ENCODE results near the gene SRXN1. TPM values are rescaled to one million over a fixed set of nuclear protein-coding genes. Genes with fewer than 3 reads are reported as not detected.
A peak's percentile ranks its signal among the peaks of the same experiment; 100 is the strongest.

Gene SRXN1
- total and polyA plus RNA-seq, 4 donors = 12.5 to 20.2 (median 18.1) TPM

DNA sequence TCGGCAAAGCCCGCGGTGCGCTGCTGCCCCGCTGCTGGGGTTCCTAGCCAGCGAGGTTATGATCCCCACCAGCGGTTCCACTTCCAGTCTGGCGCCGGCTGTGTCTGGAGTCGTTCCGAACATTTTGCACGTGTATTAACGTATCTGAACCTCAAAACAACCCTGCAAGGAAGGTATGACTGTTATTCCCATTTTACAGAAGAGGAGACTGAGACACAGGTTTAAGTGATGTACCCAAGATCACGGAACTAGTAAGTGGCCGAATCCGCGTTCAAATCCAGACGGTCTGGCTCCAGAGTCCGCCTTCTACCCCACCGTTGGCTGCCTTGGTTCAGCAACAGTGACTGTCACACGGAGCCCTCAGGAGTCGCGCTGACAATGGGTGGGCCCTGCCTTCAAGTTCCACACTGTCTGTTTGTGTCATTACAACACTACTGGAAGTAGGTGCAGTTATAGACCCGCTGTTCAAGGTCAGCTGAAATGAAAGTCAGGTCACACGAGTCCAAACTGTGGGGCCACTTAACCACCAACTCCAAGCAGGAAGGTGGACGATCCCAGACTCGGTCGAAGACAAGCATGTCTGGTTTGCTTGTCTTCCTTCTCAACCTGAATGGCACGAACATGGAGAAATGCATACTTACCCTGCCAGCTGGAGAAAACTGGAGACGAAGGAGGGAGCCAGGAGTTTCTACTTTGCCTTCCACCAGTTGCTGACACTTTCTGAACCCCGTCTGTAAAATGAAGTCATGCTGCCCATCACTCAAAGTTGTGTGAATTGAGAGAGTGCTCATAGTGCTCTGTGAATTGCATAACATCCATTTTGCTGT lies 803 bp upstream of the SRXN1 start:
- Histone ChIP-seq H3K4me3 (ENCODE audit: low read length in 2 of 2) (peak overlapping the region; percentile 4 to 7), H3K9me3 (ENCODE audit: control insufficient read depth, low read length) (no peaks in the 10 kb centered on the region), H3K4me1 (ENCODE audit: control insufficient read depth in 1 of 2, insufficient read depth in 2 of 2, low read length in 2 of 2) (no peaks in the 10 kb centered on the region), H3K27ac (ENCODE audit: low read depth in 1 of 2, low read length in 2 of 2) (no peak overlapping the region), H3K36me3 (ENCODE audit: control insufficient read depth in 1 of 2, insufficient read depth in 2 of 2, low read length in 1 of 2) (peaks cover 0 to 2% of the 10 kb centered on the region in 2 donors), H3K27me3 (ENCODE audit: control insufficient read depth in 1 of 2, insufficient read depth in 2 of 2, low read length in 1 of 2) (no peaks in the 10 kb centered on the region)
- DNase-seq (no peak), ATAC-seq (ENCODE audit: low FRiP score) (no peak)
- intact Hi-C loops (cut with DNase I) = loop anchor here (5.0 to 10.0 kb wide), 4 partner anchors 109 to 247 kb away; partner anchors contain the start of genes CSNK2A1 (in 2 of the 2) and RBCK1 (in 1 of the 2)
- 11 to 16% methylated on average over 27 to 31 of the region's 31 CpGs for WGBS, 2 donors

GRCh38 chr20:652615-653109 lies 338 bp downstream of the SRXN1 start:
- Histone ChIP-seq H3K4me3 (ENCODE audit: low read length in 2 of 2) (peak overlapping the region; percentile 22 to 67), H3K27me3 (ENCODE audit: control insufficient read depth in 1 of 2, insufficient read depth in 2 of 2, low read length in 1 of 2) (no peaks in the 10 kb centered on the region), H3K27ac (ENCODE audit: low read depth in 1 of 2, low read length in 2 of 2) (peak overlapping the region; percentile 6 to 20), H3K36me3 (ENCODE audit: control insufficient read depth in 1 of 2, insufficient read depth in 2 of 2, low read length in 1 of 2) (peaks cover 3 to 11% of the 10 kb centered on the region in 2 donors), H3K9me3 (ENCODE audit: control insufficient read depth, low read length) (no peaks in the 10 kb centered on the region), H3K4me1 (ENCODE audit: control insufficient read depth in 1 of 2, insufficient read depth in 2 of 2, low read length in 2 of 2) (no peaks in the 10 kb centered on the region)
- WGBS, 2 donors = 0 to 2% methylated on average over 36 of the region's 36 CpGs
- DNase-seq = peak in 1 of 2 donors; percentile 70
- intact Hi-C loops (cut with DNase I) = loop anchor here (5.0 to 10.0 kb wide), 4 partner anchors 108 to 245 kb away; partner anchors contain the start of genes CSNK2A1 (in 2 of the 2) and RBCK1 (in 1 of the 2)
- no peak for ATAC-seq (ENCODE audit: low FRiP score)

GRCh38 chr20:651713-652614 lies 1.0 kb downstream of the SRXN1 start:
- no peak for DNase-seq
- ATAC-seq (ENCODE audit: low FRiP score) = no peak
- H3K27me3 ChIP-seq (ENCODE audit: control insufficient read depth in 1 of 2, insufficient read depth in 2 of 2, low read length in 1 of 2) = no peaks in the 10 kb centered on the region
- H3K27ac ChIP-seq (ENCODE audit: low read depth in 1 of 2, low read length in 2 of 2) = peak overlapping the region in 1 of 2 donors; percentile 20
- intact Hi-C loops (cut with DNase I) = loop anchor here (5.0 to 10.0 kb wide), 4 partner anchors 107 to 245 kb away; partner anchors contain the start of genes CSNK2A1 (in 2 of the 2) and RBCK1 (in 1 of the 2)
- peak overlapping the region; percentile 22 to 67 for H3K4me3 ChIP-seq (ENCODE audit: low read length in 2 of 2)
- no peaks in the 10 kb centered on the region for H3K4me1 ChIP-seq (ENCODE audit: control insufficient read depth in 1 of 2, insufficient read depth in 2 of 2, low read length in 2 of 2)
- peaks cover 2% of the 10 kb centered on the region for H3K9me3 ChIP-seq (ENCODE audit: control insufficient read depth, low read length)
- peaks cover 8 to 14% of the 10 kb centered on the region in 2 donors for H3K36me3 ChIP-seq (ENCODE audit: control insufficient read depth in 1 of 2, insufficient read depth in 2 of 2, low read length in 1 of 2)
- WGBS, 2 donors = 61 to 68% methylated on average over 20 of the region's 20 CpGs

DNA sequence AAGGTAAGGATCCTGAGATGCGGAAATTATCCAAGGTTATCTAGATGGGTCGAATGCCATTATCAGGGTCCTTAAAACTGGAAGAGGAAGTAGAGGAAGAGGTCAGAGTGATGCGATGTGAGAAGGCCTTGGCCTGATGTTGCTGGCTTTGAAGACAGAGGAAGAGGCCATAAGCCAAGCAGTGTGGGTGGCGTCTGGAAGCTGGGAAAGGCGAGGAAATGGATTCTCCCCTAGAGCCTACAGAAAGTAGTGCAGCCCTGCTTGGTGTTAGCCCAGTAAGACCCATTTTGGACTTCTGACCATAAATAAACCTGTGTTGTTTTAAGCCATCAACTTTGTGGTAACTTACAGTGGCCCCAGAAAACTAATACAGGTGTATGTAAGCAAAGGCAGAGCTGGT lies 2.0 kb downstream of the SRXN1 start:
- peaks cover 2% of the 10 kb centered on the region for H3K9me3 ChIP-seq (ENCODE audit: control insufficient read depth, low read length)
- ATAC-seq (ENCODE audit: low FRiP score) = no peak
- intact Hi-C loops (cut with DNase I) = loop anchor here (5.0 to 10.0 kb wide), 4 partner anchors 106 to 244 kb away; partner anchors contain the start of genes CSNK2A1 (in 2 of the 2) and RBCK1 (in 1 of the 2)
- no peaks in the 10 kb centered on the region for H3K27me3 ChIP-seq (ENCODE audit: control insufficient read depth in 1 of 2, insufficient read depth in 2 of 2, low read length in 1 of 2)
- DNase-seq = no peak
- no peaks in the 10 kb centered on the region for H3K4me1 ChIP-seq (ENCODE audit: control insufficient read depth in 1 of 2, insufficient read depth in 2 of 2, low read length in 2 of 2)
- H3K27ac ChIP-seq (ENCODE audit: low read depth in 1 of 2, low read length in 2 of 2) = no peak overlapping the region
- H3K36me3 ChIP-seq (ENCODE audit: control insufficient read depth in 1 of 2, insufficient read depth in 2 of 2, low read length in 1 of 2) = peaks cover 8 to 14% of the 10 kb centered on the region in 2 donors
- 86 to 87% methylated on average over 5 of the region's 5 CpGs for WGBS, 2 donors
- no peak overlapping the region for H3K4me3 ChIP-seq (ENCODE audit: low read length in 2 of 2)

DNA sequence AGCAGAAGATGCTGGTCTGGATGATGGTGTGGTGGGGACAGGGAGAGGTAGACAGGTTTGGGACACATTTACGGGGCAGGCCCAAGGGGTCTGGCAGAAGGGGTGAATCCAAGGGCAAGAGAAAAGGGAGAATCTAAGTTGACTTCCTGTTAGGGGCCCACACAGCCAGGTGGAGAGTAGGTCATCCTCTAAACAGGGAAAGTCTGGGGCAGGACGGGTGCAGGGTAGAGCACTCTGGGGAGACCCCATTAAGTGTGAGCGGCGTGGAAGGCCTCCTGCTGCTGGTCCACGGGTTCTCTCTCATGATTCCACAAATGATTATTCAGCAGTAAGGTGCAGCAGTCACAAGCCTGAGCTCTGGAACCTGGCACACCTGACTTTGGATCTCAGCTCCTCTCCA lies 2.7 kb downstream of the SRXN1 start:
- Histone ChIP-seq H3K4me1 (ENCODE audit: control insufficient read depth in 1 of 2, insufficient read depth in 2 of 2, low read length in 2 of 2) (no peaks in the 10 kb centered on the region), H3K9me3 (ENCODE audit: control insufficient read depth, low read length) (peaks cover 2% of the 10 kb centered on the region), H3K36me3 (ENCODE audit: control insufficient read depth in 1 of 2, insufficient read depth in 2 of 2, low read length in 1 of 2) (peaks cover 8 to 14% of the 10 kb centered on the region in 2 donors), H3K4me3 (ENCODE audit: low read length in 2 of 2) (no peak overlapping the region), H3K27me3 (ENCODE audit: control insufficient read depth in 1 of 2, insufficient read depth in 2 of 2, low read length in 1 of 2) (no peaks in the 10 kb centered on the region), H3K27ac (ENCODE audit: low read depth in 1 of 2, low read length in 2 of 2) (no peak overlapping the region)
- intact Hi-C loops (cut with DNase I) = loop anchor here (5.0 to 10.0 kb wide), 4 partner anchors 105 to 243 kb away; partner anchors contain the start of genes CSNK2A1 (in 2 of the 2) and RBCK1 (in 1 of the 2)
- WGBS, 2 donors = 93 to 95% methylated on average over 5 of the region's 5 CpGs
- DNase-seq (peak in 1 of 2 donors; percentile 52), ATAC-seq (ENCODE audit: low FRiP score) (no peak)

DNA sequence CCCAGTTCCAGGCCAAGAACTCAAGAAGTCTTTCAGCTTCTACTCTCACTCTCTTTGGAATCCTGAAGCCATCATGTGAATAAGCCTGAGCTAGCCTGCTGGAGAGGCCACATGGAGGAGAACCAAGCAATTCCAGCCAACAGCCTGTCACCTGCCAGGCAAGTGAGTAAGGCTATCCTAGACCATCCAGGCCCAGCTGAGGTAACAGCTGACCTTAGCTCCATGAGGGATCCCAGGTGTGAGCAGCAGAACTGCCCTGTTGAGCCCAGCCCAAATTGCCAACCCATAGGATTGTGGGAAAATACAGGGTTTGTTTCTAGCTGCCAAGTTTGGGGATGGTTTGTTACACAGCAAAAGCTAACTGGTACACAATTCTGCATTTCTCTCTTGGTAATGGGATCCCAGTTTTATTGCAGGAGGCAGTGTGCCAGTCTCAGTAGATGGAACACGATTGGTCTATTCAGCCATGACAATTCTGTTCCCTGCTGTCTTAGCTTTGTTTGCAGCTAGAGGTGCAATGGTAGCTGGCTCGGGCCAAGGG lies 5.5 kb downstream of the SRXN1 start:
- ATAC-seq (ENCODE audit: low FRiP score) (no peak), DNase-seq (peak in 1 of 2 donors; percentile 14)
- intact Hi-C loops (cut with DNase I) = loop anchor here (10.0 kb wide), 2 partner anchors 83 to 293 kb away; no protein-coding TSS in a partner anchor
- H3K27ac ChIP-seq (ENCODE audit: low read depth in 1 of 2, low read length in 2 of 2) = no peak overlapping the region
- peaks cover 2% of the 10 kb centered on the region for H3K9me3 ChIP-seq (ENCODE audit: control insufficient read depth, low read length)
- no peak overlapping the region for H3K4me3 ChIP-seq (ENCODE audit: low read length in 2 of 2)
- no peaks in the 10 kb centered on the region for H3K4me1 ChIP-seq (ENCODE audit: control insufficient read depth in 1 of 2, insufficient read depth in 2 of 2, low read length in 2 of 2)
- no peaks in the 10 kb centered on the region for H3K27me3 ChIP-seq (ENCODE audit: control insufficient read depth in 1 of 2, insufficient read depth in 2 of 2, low read length in 1 of 2)
- H3K36me3 ChIP-seq (ENCODE audit: control insufficient read depth in 1 of 2, insufficient read depth in 2 of 2, low read length in 1 of 2) = peaks cover 8 to 14% of the 10 kb centered on the region in 2 donors
- WGBS, 2 donors = 96 to 98% methylated on average over 2 of the region's 2 CpGs

GRCh38 chr20:646868-647233 lies 6.1 kb downstream of the SRXN1 start:
- H3K36me3 ChIP-seq (ENCODE audit: control insufficient read depth in 1 of 2, insufficient read depth in 2 of 2, low read length in 1 of 2) = peaks cover 8 to 14% of the 10 kb centered on the region in 2 donors
- WGBS, 2 donors = 93 to 95% methylated on average over 2 of the region's 2 CpGs
- peaks cover 2% of the 10 kb centered on the region for H3K9me3 ChIP-seq (ENCODE audit: control insufficient read depth, low read length)
- no peak overlapping the region for H3K27ac ChIP-seq (ENCODE audit: low read depth in 1 of 2, low read length in 2 of 2)
- no peaks in the 10 kb centered on the region for H3K4me1 ChIP-seq (ENCODE audit: control insufficient read depth in 1 of 2, insufficient read depth in 2 of 2, low read length in 2 of 2)
- H3K4me3 ChIP-seq (ENCODE audit: low read length in 2 of 2) = no peak overlapping the region
- intact Hi-C loops (cut with DNase I) = loop anchor here (10.0 kb wide), 2 partner anchors 82 to 292 kb away; no protein-coding TSS in a partner anchor
- ATAC-seq (ENCODE audit: low FRiP score) = no peak
- H3K27me3 ChIP-seq (ENCODE audit: control insufficient read depth in 1 of 2, insufficient read depth in 2 of 2, low read length in 1 of 2) = no peaks in the 10 kb centered on the region
- DNase-seq = no peak

All from aorta (tissue), 5 donors.